ENCODE measurements around the gene TFDP1.

DNA sequence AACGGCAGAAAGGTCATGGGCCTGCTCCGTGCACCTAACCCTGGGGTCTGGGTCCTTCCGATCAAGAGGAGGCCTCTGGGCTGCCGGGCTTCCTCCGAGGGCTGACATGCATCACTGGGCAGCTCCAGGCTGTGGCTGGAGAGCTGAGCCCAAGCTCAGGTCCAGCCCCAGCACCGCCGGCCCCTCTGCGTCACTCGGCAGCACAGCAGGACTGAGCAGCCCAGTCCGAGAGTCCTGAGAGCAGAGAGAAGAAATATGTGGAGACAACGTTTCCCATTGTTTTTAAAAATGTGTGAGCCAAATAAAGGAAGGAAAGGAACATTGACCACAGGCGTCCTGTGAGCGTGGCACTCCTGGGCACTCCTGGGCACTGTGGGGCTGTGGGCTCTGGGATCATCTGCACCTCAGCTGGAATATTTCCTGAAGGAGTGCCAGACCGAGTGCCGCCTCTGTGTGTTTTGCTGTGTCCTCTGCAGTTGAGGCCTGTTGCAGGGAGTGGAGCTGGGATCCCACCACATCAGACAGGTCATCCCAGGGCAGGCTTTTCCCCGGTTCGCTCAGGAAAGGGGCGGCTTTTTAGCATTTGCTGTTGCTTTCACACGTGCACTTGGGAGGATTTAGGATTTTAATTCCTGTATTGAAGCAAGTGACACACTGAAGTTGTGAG lies 37.8 kb upstream of the TFDP1 start:
- TF ChIP-seq POLR2A (IDR thresholded peaks at IDR 0.05) = no peak
- TF ChIP-seq POLR2AphosphoS5 (IDR thresholded peaks at IDR 0.05; ENCODE audit: insufficient read depth in 1 of 2, low read depth in 1 of 2) = no peak

Data from vagina (tissue), 2 donors.